ENCODE data around the gene HHIP. TPM values are rescaled to one million over a fixed set of nuclear protein-coding genes. Genes with fewer than 3 reads are reported as not detected.

The HHIP gene
- total RNA-seq, 1 donor from 2014 or later, result 38.3 TPM

- no peak for TF ChIP-seq CTCF (IDR thresholded peaks at IDR 0.05)
- no peaks in the 10 kb centered on the region for H3K9me3 Mint-ChIP-seq (ENCODE audit: low read depth)
- H3K4me3 Mint-ChIP-seq (ENCODE audit: unreplicated experiment), result no peak overlapping the region
- H3K27me3 Mint-ChIP-seq (ENCODE audit: low read depth), result no peaks in the 10 kb centered on the region
- H3K4me1 Mint-ChIP-seq (ENCODE audit: low read depth), result peaks cover 11% of the 10 kb centered on the region
- no peak overlapping the region for H3K27ac Mint-ChIP-seq (ENCODE audit: unreplicated experiment)
- H3K36me3 Mint-ChIP-seq (ENCODE audit: low read depth), result peaks cover 1% of the 10 kb centered on the region
- DNase-seq (ENCODE audit: low spot score), result no peak
These were observed 30.9 kb upstream of the HHIP start for GRCh38 chr4:144614850-144615585.

GRCh38 chr4:144621681-144622080 is 24.3 kb upstream of the HHIP start:
- H3K27me3 Mint-ChIP-seq (ENCODE audit: low read depth), result no peaks in the 10 kb centered on the region
- no peak for TF ChIP-seq CTCF (IDR thresholded peaks at IDR 0.05)
- no peak overlapping the region for H3K27ac Mint-ChIP-seq (ENCODE audit: unreplicated experiment)
- no peaks in the 10 kb centered on the region for H3K4me1 Mint-ChIP-seq (ENCODE audit: low read depth)
- H3K9me3 Mint-ChIP-seq (ENCODE audit: low read depth), result no peaks in the 10 kb centered on the region
- no peak overlapping the region for H3K4me3 Mint-ChIP-seq (ENCODE audit: unreplicated experiment)
- H3K36me3 Mint-ChIP-seq (ENCODE audit: low read depth), result peaks cover 2% of the 10 kb centered on the region
- no peak for DNase-seq (ENCODE audit: low spot score)

- Mint-ChIP-seq H3K4me3 (ENCODE audit: unreplicated experiment) (no peak overlapping the region), H3K27me3 (ENCODE audit: low read depth) (no peaks in the 10 kb centered on the region), H3K27ac (ENCODE audit: unreplicated experiment) (no peak overlapping the region), H3K4me1 (ENCODE audit: low read depth) (no peaks in the 10 kb centered on the region), H3K36me3 (ENCODE audit: low read depth) (no peaks in the 10 kb centered on the region), H3K9me3 (ENCODE audit: low read depth) (no peaks in the 10 kb centered on the region)
- no peak for DNase-seq (ENCODE audit: low spot score)
- no peak for TF ChIP-seq CTCF (IDR thresholded peaks at IDR 0.05)
These were observed 18.3 kb upstream of the HHIP start for GRCh38 chr4:144627663-144628076.

- H3K36me3 Mint-ChIP-seq (ENCODE audit: low read depth), result no peaks in the 10 kb centered on the region
- DNase-seq (ENCODE audit: low spot score), result no peak
- H3K27ac Mint-ChIP-seq (ENCODE audit: unreplicated experiment), result no peak overlapping the region
- TF ChIP-seq CTCF (IDR thresholded peaks at IDR 0.05), result no peak
- H3K4me3 Mint-ChIP-seq (ENCODE audit: unreplicated experiment), result no peak overlapping the region
- peaks cover 7% of the 10 kb centered on the region for H3K9me3 Mint-ChIP-seq (ENCODE audit: low read depth)
- no peaks in the 10 kb centered on the region for H3K27me3 Mint-ChIP-seq (ENCODE audit: low read depth)
- H3K4me1 Mint-ChIP-seq (ENCODE audit: low read depth), result no peaks in the 10 kb centered on the region
These were observed 12.7 kb upstream of the HHIP start for GRCh38 chr4:144633215-144633614.

- Mint-ChIP-seq H3K27ac (ENCODE audit: unreplicated experiment) (no peak overlapping the region), H3K36me3 (ENCODE audit: low read depth) (peaks cover 3% of the 10 kb centered on the region), H3K4me3 (ENCODE audit: unreplicated experiment) (no peak overlapping the region), H3K27me3 (ENCODE audit: low read depth) (no peaks in the 10 kb centered on the region), H3K4me1 (ENCODE audit: low read depth) (no peaks in the 10 kb centered on the region), H3K9me3 (ENCODE audit: low read depth) (peaks cover 14% of the 10 kb centered on the region)
- DNase-seq (ENCODE audit: low spot score), result no peak
- no peak for TF ChIP-seq CTCF (IDR thresholded peaks at IDR 0.05)
These were observed 10.8 kb upstream of the HHIP start for GRCh38 chr4:144634978-144635747.
